IMR-90 (cell line): Measurements from ENCODE around the gene JAKMIP3. TPM values are rescaled to one million over a fixed set of nuclear protein-coding genes. Genes with fewer than 3 reads are reported as not detected.

ENCODE experiments used
- ATAC-seq: fragments of 200-7000 bp; cut with Tn5 transposase; 2 replicates; pipeline ENCODE4 v1.9.1; 2020; ENCODE audit warnings: low read depth, mild to moderate bottlenecking, moderate library complexity
- BruUV-seq: library from RNA; stranded (reverse); fragments of 400-500 nt; replicated peaks from 2 replicates; lab custom pipeline; 2021; lab: Mats Ljungman, UMichigan
- CTCF ChIA-PET: fragments of 300-600 bp; formaldehyde crosslinking; extraction: SDS; loops from one replicate; lab custom pipeline; 2021; ENCODE audit warnings: antibody characterized with exemption; lab: Yijun Ruan, JAX
- POLR2A ChIA-PET: fragments of 300-600 bp; sonication (Branson Sonifier 250); formaldehyde crosslinking; loops from one replicate; lab custom pipeline; 2022; ENCODE audit warnings: antibody characterized with exemption; ENCODE audit not compliant: unreplicated experiment; lab: Charles Lee
- DNase-seq: peaks from one replicate; pipeline ENCODE4 v3.0.0; 2013
- H2AFZ ChIP-seq: replicated peaks from 2 replicates; pipeline ENCODE3; 2013; ENCODE audit warnings: low read length, mild to moderate bottlenecking; ENCODE audit not compliant: poor library complexity
- H2AK5ac ChIP-seq: 2 replicates; pipeline ENCODE4 v1.6.1; 2013; ENCODE audit warnings: low read depth, low read length, inconsistent platforms
- H2AK9ac ChIP-seq: replicated peaks from 2 replicates; pipeline ENCODE3; 2013; ENCODE audit warnings: mild to moderate bottlenecking, low read depth, low read length, moderate library complexity; ENCODE audit not compliant: poor library complexity
- H2BK120ac ChIP-seq: 2 replicates; pipeline ENCODE4 v1.6.1; 2013; ENCODE audit warnings: low read depth, low read length, inconsistent platforms
- H2BK15ac ChIP-seq: 3 replicates; pipeline ENCODE4 v1.6.1; 2013; ENCODE audit warnings: low read depth, low read length, inconsistent platforms
- H2BK20ac ChIP-seq: 2 replicates; pipeline ENCODE4 v1.6.1; 2013; ENCODE audit warnings: low read depth, mild to moderate bottlenecking, inconsistent platforms, low read length, moderate library complexity
- H2BK5ac ChIP-seq: 2 replicates; pipeline ENCODE4 v1.6.1; 2013; ENCODE audit warnings: mild to moderate bottlenecking, low read depth, low read length, inconsistent platforms; ENCODE audit not compliant: poor library complexity, severe bottlenecking
- H3K14ac ChIP-seq: replicated peaks from 2 replicates; pipeline ENCODE4 v1.6.1; 2013; ENCODE audit warnings: low read depth, low read length, inconsistent platforms
- H3K18ac ChIP-seq: 2 replicates; pipeline ENCODE4 v1.6.1; 2013; ENCODE audit warnings: low read depth, low read length, control low read depth
- H3K23ac ChIP-seq: 2 replicates; pipeline ENCODE4 v1.6.1; 2013; ENCODE audit warnings: low read depth, low read length, inconsistent platforms
- H3K27ac ChIP-seq: 2 replicates; pipeline ENCODE4 v1.5.1; 2013; ENCODE audit warnings: mild to moderate bottlenecking, control low read depth, low read length; ENCODE audit not compliant: insufficient read depth
- H3K27me3 ChIP-seq: 2 replicates; pipeline ENCODE4 v1.6.1; 2013; ENCODE audit warnings: low read length; ENCODE audit not compliant: control insufficient read depth, insufficient read depth
- H3K36me3 ChIP-seq: 2 replicates; pipeline ENCODE4 v1.6.1; 2013; ENCODE audit warnings: low read length, mixed read lengths; ENCODE audit not compliant: control insufficient read depth, insufficient read depth
- H3K4ac ChIP-seq: 2 replicates; pipeline ENCODE4 v1.6.1; 2013; ENCODE audit warnings: low read depth, low read length, inconsistent platforms
- H3K4me1 ChIP-seq: 2 replicates; pipeline ENCODE4 v1.6.1; 2013; ENCODE audit warnings: low read length, mixed read lengths; ENCODE audit not compliant: control insufficient read depth, insufficient read depth
- H3K4me2 ChIP-seq: 2 replicates; pipeline ENCODE4 v1.6.1; 2013; ENCODE audit warnings: low read depth, mild to moderate bottlenecking, control low read depth, low read length, moderate library complexity
- H3K4me3 ChIP-seq: 2 replicates; pipeline ENCODE4 v1.5.1; 2013; ENCODE audit warnings: low read depth, mild to moderate bottlenecking, control low read depth, low read length, moderate library complexity; ENCODE audit not compliant: insufficient read depth
- H3K56ac ChIP-seq: 2 replicates; pipeline ENCODE4 v1.6.1; 2013; ENCODE audit warnings: low read length, inconsistent platforms; ENCODE audit not compliant: insufficient read depth; ENCODE audit errors: extremely low read depth
- H3K79me1 ChIP-seq, 2 experiments: 2 replicates each; pipeline ENCODE4 v1.6.1; 2013; ENCODE audit warnings: low read length in 2 of 2, inconsistent platforms in 1 of 2, low read depth in 1 of 2
- H3K9ac ChIP-seq: 2 replicates; pipeline ENCODE4 v1.6.1; 2013; ENCODE audit warnings: low read depth, low read length, control low read depth
- H3K9me1 ChIP-seq: 2 replicates; pipeline ENCODE4 v1.6.1; 2013; ENCODE audit warnings: low read length, inconsistent platforms; ENCODE audit not compliant: insufficient read depth
- H3K9me3 ChIP-seq: 2 replicates; pipeline ENCODE4 v1.6.1; 2013; ENCODE audit warnings: low read length; ENCODE audit not compliant: control insufficient read depth, insufficient read depth
- H4K20me1 ChIP-seq: 2 replicates; pipeline ENCODE4 v1.6.1; 2013; ENCODE audit warnings: low read length, inconsistent platforms; ENCODE audit not compliant: insufficient read depth
- H4K5ac ChIP-seq: 2 replicates; pipeline ENCODE4 v1.6.1; 2013; ENCODE audit warnings: mild to moderate bottlenecking, low read depth, low read length, control low read depth
- H4K8ac ChIP-seq, 2 experiments: 2 replicates each; pipeline ENCODE4 v1.6.1; 2013; ENCODE audit warnings: low read depth in 2 of 2, low read length in 2 of 2, control low read depth in 1 of 2, inconsistent platforms in 1 of 2
- H4K91ac ChIP-seq: 2 replicates; pipeline ENCODE4 v1.6.1; 2013; ENCODE audit warnings: low read depth, low read length, inconsistent platforms; ENCODE audit not compliant: insufficient read depth
- BHLHE40 ChIP-seq: fragments of 150-350 bp; IDR thresholded peaks from 2 replicates; pipeline ENCODE4 v1.6.1; 2016; ENCODE audit warnings: mild to moderate bottlenecking, low read depth, low read length
- CHD1 ChIP-seq: IDR thresholded peaks from 2 replicates; pipeline ENCODE4 v1.6.1; 2012; ENCODE audit warnings: low read depth, low read length, improper control_type of control experiment
- FOS ChIP-seq: fragments of 150-350 bp; IDR thresholded peaks from 2 replicates; pipeline ENCODE4 v1.6.1; 2016; ENCODE audit warnings: low read depth, low read length
- MAFK ChIP-seq: IDR thresholded peaks from 2 replicates; pipeline ENCODE4 v1.6.1; 2012; ENCODE audit warnings: low read depth, low read length, improper control_type of control experiment
- MAZ ChIP-seq: IDR thresholded peaks from 2 replicates; pipeline ENCODE4 v1.6.1; 2012; ENCODE audit warnings: low read depth, mild to moderate bottlenecking, low read length, improper control_type of control experiment, moderate library complexity, borderline replicate concordance
- MXI1 ChIP-seq: IDR thresholded peaks from 2 replicates; pipeline ENCODE4 v1.6.1; 2012; ENCODE audit warnings: low read depth, mild to moderate bottlenecking, low read length, moderate library complexity, borderline replicate concordance
- NFE2L2 ChIP-seq: fragments of 150-350 bp; IDR thresholded peaks from 2 replicates; pipeline ENCODE4 v1.6.1; 2016; ENCODE audit warnings: low read depth, mild to moderate bottlenecking, low read length
- POLR2A ChIP-seq: IDR thresholded peaks from 2 replicates; pipeline ENCODE4 v1.6.1; 2012; ENCODE audit warnings: mild to moderate bottlenecking, low read depth, low read length
- RCOR1 ChIP-seq: IDR thresholded peaks from 2 replicates; pipeline ENCODE4 v1.6.1; 2012; ENCODE audit warnings: mild to moderate bottlenecking, low read length, improper control_type of control experiment; ENCODE audit not compliant: insufficient replicate concordance
- RFX5 ChIP-seq: IDR thresholded peaks from 2 replicates; pipeline ENCODE4 v1.8.0; 2012; ENCODE audit warnings: low read depth, mild to moderate bottlenecking, low read length, moderate library complexity
- SMC3 ChIP-seq: fragments of 150-350 bp; IDR thresholded peaks from 2 replicates; pipeline ENCODE4 v1.6.1; 2016; ENCODE audit warnings: low read depth, mild to moderate bottlenecking, antibody characterized with exemption, low read length, moderate library complexity
- WGBS, 2 experiments: methylation state at CpG; one replicate each; pipeline versions ENCODE4 v1.1.5 to v1.1.7; 2013; ENCODE audit warnings: missing lambda C conversion rate in 2 of 2; ENCODE audit not compliant: insufficient read length in 1 of 2; ENCODE audit errors: extremely low coverage in 2 of 2; 5-methylcytosine and 5-hydroxymethylcytosine counted together
- dilution Hi-C: fragments of 300-500 bp; cut with HindIII; formaldehyde crosslinking; loops from one replicate; pipeline ENCODE4 v1.14.3; 2018; ENCODE audit warnings: low sequenced_read_pairs; ENCODE audit not compliant: unreplicated experiment
- in situ Hi-C: fragments of 300-500 bp; cut with MboI; formaldehyde crosslinking; loops from 3 replicates; pipeline ENCODE4 v1.14.3; 2019; ENCODE audit warnings: low sequenced_read_pairs, inconsistent platforms, mixed read lengths
- intact Hi-C: fragments of 100-400 bp; cut with micrococcal nuclease; formaldehyde crosslinking; loops from 2 replicates; pipeline ENCODE4 v1.10.0; 2022
- polyA plus RNA-seq, 3 experiments: library from polyadenylated mRNA; depleted of rRNA; stranded (reverse); fragments of >200 nt; gene quantifications; 2 replicates each; pipeline ENCODE4 v1.2.3, GENCODE V29; 2012; ENCODE audit warnings: low replicate concordance in 1 of 3
- total RNA-seq: library from RNA; depleted of rRNA; stranded (reverse); fragments of >200 nt; gene quantifications from 2 replicates; pipeline ENCODE4 v1.2.3, GENCODE V29; 2012
- TF ChIP-seq, protein P1 (sequence below): fragments of 150-350 bp; IDR thresholded peaks from 2 replicates; pipeline ENCODE4 v1.6.1; 2016; ENCODE audit warnings: low read depth, mild to moderate bottlenecking, low read length, moderate library complexity, borderline replicate concordance
- TF ChIP-seq, protein P2 (sequence below): fragments of 150-350 bp; IDR thresholded peaks from 2 replicates; pipeline ENCODE4 v1.6.1; 2017; ENCODE audit warnings: mild to moderate bottlenecking, antibody characterized with exemption, low read length, low read depth

Gene JAKMIP3
- total and polyA plus RNA-seq, 2 of the 4 experiments (the other 2 are of a cell fraction), result under 0.01 to 0.22 TPM

DNA sequence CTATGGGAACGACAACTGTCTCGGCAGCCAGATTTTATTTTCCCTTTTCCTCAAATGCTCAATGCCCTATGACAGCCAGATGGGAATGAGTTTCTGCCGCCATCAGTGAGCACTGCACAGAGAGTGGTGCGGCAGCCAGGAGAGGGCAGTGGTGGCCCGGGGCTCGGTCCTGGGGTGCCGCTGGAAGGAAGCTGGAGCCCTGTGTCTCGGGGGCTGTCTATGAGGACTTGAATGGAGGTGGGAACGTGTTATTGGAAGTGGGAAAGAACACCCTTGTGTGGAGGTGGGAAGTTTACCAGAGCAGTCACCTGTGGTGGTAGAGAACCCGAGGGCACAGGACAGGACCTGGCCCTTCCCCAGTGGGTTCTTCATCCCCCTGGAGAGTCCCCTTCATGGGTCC lies 35.8 kb downstream of the JAKMIP3 start:
- Histone ChIP-seq H3K4me2 (no peak overlapping the region), H4K20me1 (no peaks in the 10 kb centered on the region), H3K18ac (no peak overlapping the region), H2BK15ac (no peak overlapping the region), H3K36me3 (no peaks in the 10 kb centered on the region), H4K8ac (no peak overlapping the region), H3K9ac (no peak overlapping the region), H2AFZ (no peak overlapping the region), H3K79me1 (no peaks in the 10 kb centered on the region), H3K14ac (no peak overlapping the region), H3K27ac (no peak overlapping the region), H3K56ac (no peak overlapping the region), H2BK20ac (no peak overlapping the region), H3K27me3 (peaks cover 4% of the 10 kb centered on the region), H2BK5ac (no peak overlapping the region), H4K5ac (no peak overlapping the region), H3K9me1 (no peaks in the 10 kb centered on the region), H2BK120ac (no peak overlapping the region), H3K23ac (no peak overlapping the region), H3K4me3 (no peak overlapping the region), H3K9me3 (0 out of 2 replicates have a peak, but pooled peaks cover 2% of the 10 kb centered on the region), H3K4me1 (no peaks in the 10 kb centered on the region), H4K91ac (no peak overlapping the region), H3K4ac (no peak overlapping the region), H2AK9ac (no peak overlapping the region), H2AK5ac (no peak overlapping the region)
- TF ChIP-seq MXI1 (no peak), MAFK (no peak), SMC3 (no peak), CHD1 (no peak), FOS (no peak), MAZ (no peak), BHLHE40 (no peak), RFX5 (no peak), POLR2A (no peak), NFE2L2 (no peak), RCOR1 (no peak)
- TF ChIP-seq, protein P1, sequence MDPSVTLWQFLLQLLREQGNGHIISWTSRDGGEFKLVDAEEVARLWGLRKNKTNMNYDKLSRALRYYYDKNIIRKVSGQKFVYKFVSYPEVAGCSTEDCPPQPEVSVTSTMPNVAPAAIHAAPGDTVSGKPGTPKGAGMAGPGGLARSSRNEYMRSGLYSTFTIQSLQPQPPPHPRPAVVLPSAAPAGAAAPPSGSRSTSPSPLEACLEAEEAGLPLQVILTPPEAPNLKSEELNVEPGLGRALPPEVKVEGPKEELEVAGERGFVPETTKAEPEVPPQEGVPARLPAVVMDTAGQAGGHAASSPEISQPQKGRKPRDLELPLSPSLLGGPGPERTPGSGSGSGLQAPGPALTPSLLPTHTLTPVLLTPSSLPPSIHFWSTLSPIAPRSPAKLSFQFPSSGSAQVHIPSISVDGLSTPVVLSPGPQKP, result no peak
- TF ChIP-seq, protein P2, sequence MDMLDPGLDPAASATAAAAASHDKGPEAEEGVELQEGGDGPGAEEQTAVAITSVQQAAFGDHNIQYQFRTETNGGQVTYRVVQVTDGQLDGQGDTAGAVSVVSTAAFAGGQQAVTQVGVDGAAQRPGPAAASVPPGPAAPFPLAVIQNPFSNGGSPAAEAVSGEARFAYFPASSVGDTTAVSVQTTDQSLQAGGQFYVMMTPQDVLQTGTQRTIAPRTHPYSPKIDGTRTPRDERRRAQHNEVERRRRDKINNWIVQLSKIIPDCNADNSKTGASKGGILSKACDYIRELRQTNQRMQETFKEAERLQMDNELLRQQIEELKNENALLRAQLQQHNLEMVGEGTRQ, result no peak
- 69% methylated on average over 3 of the region's 10 CpGs; no CpG with 5 or more reads in 1 of the 2 experiments for WGBS, 2 experiments
- dilution Hi-C loops, result no loop called here
- in situ Hi-C loops, result no loop called here
- intact Hi-C loops, result no loop called here
- CTCF ChIA-PET, result no interaction called here
- BruUV-seq, result no TSS peak
- DNase-seq (no peak), ATAC-seq (no peak)
- POLR2A ChIA-PET, result interaction anchor here (0.7 kb wide), 1 partner anchor 21 kb away, joined by 3 read pairs; no protein-coding TSS in a partner anchor
